GM19372 (cell line): Measurements from ENCODE around the gene MED22.
"Not testable (repeated sequence)": the region's sequence is repeated elsewhere in the genome, so short reads cannot be mapped to it uniquely, and the experiment has no call there.

Source experiments
- ATAC-seq: cut with Tn5 transposase; IDR thresholded peaks from one replicate; pipeline ENCODE4 v1.9.1; 2021; ENCODE audit warnings: mild to moderate bottlenecking, low read depth, moderate library complexity; ENCODE audit not compliant: unreplicated experiment

Gene MED22

GRCh38 chr9:133309608-133310007, 38.3 kb downstream of the MED22 start:
- ATAC-seq = no peak

- ATAC-seq = no peak
Observed at GRCh38 chr9:133307301-133307700, 40.6 kb downstream of the MED22 start.

GRCh38 chr9:133306242-133307204, 41.4 kb downstream of the MED22 start:
- ATAC-seq = no peak

- ATAC-seq = no peak
Observed at GRCh38 chr9:133305731-133306130, 42.2 kb downstream of the MED22 start.

- no peak for ATAC-seq
Observed at GRCh38 chr9:133304477-133305377, 43.2 kb downstream of the MED22 start.

- no peak for ATAC-seq
Observed at GRCh38 chr9:133304158-133304470, 43.8 kb downstream of the MED22 start.

- no peak for ATAC-seq
Observed at GRCh38 chr9:133303266-133304157, 44.4 kb downstream of the MED22 start.

- no peak for ATAC-seq
Observed at GRCh38 chr9:133301253-133302230, 46.4 kb downstream of the MED22 start.

GRCh38 chr9:133299996-133300395, 47.9 kb downstream of the MED22 start:
- not testable (repeated sequence) for ATAC-seq

- ATAC-seq = no peak
Observed at GRCh38 chr9:133294257-133294656, 53.7 kb downstream of the MED22 start.

GRCh38 chr9:133290751-133291302, 57.1 kb downstream of the MED22 start:
- ATAC-seq = no peak
